Esophagus muscularis mucosa (tissue), 3 donors: Measurements from ENCODE around the gene CIC.

Experiments
- CTCF ChIP-seq, 3 experiments: fragments of 200-600 bp in 2 of 3; fragments of 450-650 bp in 1 of 3; sonication (generic) in 2 of 3; IDR thresholded peaks; one replicate each; pipeline ENCODE4 v1.5.1; 2017 to 2019; ENCODE audit warnings: antibody characterized with exemption in 3 of 3, mild to moderate bottlenecking in 2 of 3, moderate library complexity in 1 of 3
- POLR2AphosphoS5 ChIP-seq, 2 donors: sonication (generic); formaldehyde crosslinking; IDR thresholded peaks; one replicate each; pipeline ENCODE4 v1.6.1; 2017; ENCODE audit warnings: antibody characterized with exemption in 2 of 2

- TF ChIP-seq CTCF (IDR thresholded peaks at IDR 0.05) (peak; percentile 94 to 96 (median 94)), POLR2AphosphoS5 (IDR thresholded peaks at IDR 0.05) (peak; percentile 77 to 81)
Measured at GRCh38 chr19:42279902-42280814, 11.1 kb downstream of the CIC start.
